Stimulated activated CD8-positive, alpha-beta memory T cell treated with anti-CD3 and anti-CD28 coated beads, Interleukin-7, amount 100 ng/mL, for 1 hour (primary cell): ENCODE measurements around the gene PEX14.

Experiments used
- DNase-seq, 2 donors: peaks; one replicate each; pipeline ENCODE4 v3.0.0-alpha.2; 2020; ENCODE audit warnings: low read depth in 2 of 2

The PEX14 gene

DNA sequence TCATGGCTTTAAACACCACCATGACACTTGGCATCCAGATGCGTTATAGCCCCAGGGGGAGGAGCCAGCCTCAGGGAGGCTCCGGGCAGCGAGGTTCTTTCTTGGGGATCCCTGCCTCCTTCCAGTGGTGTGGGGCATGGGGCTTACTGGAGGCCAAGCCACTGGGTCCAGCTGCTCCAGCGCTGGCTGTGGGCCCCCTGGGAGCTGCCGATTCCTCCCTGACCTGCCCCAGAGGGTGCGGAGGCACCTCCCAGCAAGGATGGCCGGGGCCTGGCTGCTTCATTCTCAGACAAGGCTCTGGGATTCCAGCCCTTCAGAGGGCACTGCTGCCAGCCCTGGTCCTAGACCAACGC, 159.3 kb downstream of the PEX14 start:
- no peak for DNase-seq

DNA sequence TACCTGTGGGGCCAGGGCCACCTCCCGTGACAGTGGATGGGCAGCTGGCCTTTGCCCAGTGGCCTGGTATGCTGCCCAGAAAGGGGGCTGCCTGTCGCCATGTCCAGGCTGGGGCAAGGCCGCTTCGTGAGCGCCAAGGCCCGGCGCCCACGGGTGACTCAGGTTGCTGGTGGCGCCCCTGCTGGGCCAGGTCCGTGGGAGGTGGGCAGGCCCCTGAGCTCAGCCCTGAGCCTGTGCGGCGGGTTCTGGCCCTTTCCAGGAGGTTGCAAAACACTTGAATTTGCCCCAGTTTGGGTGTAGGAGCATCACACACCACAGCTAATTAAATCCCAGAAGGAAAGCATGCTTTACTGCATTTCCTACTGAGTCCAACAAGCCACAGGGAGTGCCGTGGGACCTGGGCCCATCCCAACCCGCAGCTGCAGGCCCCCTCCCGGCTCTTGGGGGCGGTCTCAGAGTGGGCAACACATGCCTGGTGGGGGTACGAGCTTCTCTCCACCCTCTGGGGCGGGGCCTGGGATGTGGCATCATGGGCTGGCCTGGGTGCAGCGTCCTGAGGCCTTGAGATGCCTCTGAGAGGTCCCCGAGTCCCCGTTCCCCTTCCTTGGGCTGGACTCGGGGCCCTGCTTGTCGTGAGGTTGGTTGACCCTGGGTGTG, 159.8 kb downstream of the PEX14 start:
- DNase-seq: no peak

DNA sequence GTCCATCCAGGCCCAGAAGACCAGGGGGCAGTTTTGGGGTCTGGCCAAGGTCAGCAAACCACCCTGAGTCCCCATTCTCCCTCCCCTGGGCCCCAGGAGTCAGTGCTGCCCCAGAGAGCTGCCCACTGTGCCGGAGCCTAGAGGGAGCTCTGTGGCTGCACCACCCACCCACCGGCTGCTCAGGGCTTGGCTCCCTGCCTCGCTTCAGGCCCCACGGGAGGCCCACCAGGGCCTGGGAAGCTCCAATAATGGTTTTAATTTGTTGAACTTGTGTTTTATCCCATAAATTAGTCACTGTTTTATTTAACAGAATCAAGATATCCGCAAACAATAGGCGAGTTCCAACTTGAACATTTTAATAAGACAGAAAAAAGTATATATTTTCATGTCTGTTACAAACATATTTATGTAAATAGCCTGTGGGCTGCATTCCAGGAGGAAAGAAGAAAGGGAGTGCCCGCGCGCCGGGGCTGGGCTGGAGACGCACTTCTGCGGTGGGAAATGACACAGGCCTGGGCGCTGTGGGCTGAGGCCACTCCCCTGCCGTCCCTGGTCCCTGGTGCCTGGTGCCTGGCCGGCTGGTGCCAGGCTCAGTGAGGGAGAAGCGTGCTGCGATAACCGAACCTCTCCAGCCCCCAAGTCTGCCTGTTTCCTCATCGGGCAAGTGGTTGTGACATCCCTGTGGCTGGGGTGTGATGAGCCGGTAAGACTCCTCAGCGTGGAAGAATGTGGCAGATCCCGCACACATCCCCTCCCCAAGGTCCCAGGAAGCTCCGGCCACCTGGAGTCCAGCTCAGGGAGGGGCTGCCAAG, 160.5 kb downstream of the PEX14 start:
- no peak for DNase-seq

DNA sequence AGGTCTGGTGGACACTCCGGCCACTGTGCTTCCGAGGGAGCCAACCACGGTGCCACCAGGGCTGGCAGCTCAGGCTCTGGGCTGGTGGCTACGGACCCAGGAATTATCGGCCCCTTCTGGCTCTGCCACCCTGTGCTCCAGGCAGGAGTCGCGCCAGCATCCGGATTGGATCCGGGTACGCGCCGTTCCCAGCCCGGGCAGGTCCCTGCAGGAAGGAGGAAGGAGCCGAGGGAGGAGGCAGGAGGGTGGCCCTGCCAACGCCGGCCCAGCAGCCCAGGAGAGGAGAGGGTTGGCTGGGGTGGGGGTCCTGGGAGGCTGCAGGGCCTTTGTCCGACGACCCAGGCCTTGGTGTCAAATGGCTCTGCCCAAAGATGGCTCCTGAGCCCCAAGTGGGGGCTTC, 161.2 kb downstream of the PEX14 start:
- DNase-seq: no peak

DNA sequence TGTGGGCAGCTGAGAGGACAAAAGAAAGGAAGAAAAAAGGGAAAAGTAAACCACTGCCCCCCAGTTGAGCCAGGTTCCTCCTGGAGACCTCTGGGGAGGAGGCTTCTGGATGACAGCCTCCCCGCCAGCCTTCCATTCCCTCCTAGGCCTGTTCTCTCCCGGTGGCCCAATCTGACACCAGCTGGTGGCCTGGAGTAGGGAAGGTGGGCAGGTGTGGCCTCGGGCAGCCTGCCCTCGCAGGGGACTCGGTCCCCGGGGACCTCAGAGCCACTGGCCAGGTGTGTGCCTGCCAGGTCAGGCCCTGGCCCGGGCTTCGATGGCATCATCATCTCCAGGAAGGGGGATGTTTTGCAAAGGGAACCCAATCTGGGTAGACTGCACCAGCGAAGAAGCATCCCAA, 162.7 kb downstream of the PEX14 start:
- DNase-seq: no peak

DNA sequence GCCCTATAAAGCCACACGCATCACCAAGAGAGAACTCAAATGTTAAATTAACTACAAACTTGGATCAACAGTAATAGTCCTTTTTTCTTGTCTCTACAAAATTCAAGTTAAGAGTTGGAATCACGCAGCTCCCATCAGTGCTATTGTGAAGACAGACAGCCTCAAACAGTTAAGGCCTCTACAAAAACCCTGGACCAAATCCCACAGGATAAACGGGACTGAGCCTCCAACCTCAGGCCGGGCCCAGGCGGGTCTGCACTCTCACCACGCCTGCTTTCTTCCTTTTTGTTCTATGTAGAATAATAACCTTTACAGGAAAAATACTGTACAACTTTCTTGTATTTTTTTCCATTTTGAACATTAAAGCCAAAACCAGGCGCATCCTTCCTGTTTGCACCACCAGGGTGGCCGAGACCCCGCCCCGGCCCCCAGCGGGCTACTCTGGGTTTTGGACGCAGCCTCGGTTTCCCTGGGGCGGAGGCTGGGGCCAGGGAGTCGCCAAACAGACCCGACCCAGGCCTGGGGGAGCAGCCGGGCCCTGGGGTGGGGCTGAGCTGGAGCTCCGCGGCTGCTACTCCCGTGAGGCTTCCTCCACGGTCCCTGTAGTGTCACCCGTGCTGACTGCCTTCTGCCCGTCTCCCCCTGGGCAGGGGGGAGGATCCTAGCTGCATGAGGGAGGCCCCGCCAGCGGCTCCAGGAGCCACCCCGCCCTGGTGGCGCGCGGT, 163.2 kb downstream of the PEX14 start:
- DNase-seq: no peak

DNA sequence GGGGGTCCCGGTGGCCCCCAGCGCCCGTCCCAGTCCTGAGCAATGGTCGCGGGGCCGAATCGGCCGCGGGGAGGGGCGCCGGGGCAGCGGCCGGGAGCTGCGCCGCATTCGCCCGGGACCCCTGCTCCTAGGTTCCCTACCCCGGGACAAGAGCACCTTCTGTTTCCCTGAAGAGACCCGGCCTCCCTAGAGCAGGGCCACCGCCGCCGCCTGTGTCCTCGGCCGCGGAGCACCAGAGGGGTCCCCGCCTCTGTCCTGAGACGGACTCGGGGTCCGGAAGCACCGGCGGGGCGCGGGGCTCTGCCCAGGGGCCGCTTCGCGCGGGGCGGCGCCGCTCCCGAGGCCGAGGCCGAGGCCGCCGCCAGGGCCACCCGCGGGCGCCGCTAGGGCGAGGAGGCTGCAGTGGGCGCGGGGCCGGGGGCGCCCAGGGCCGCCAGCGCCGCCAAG, 163.8 kb downstream of the PEX14 start:
- DNase-seq: no peak

DNA sequence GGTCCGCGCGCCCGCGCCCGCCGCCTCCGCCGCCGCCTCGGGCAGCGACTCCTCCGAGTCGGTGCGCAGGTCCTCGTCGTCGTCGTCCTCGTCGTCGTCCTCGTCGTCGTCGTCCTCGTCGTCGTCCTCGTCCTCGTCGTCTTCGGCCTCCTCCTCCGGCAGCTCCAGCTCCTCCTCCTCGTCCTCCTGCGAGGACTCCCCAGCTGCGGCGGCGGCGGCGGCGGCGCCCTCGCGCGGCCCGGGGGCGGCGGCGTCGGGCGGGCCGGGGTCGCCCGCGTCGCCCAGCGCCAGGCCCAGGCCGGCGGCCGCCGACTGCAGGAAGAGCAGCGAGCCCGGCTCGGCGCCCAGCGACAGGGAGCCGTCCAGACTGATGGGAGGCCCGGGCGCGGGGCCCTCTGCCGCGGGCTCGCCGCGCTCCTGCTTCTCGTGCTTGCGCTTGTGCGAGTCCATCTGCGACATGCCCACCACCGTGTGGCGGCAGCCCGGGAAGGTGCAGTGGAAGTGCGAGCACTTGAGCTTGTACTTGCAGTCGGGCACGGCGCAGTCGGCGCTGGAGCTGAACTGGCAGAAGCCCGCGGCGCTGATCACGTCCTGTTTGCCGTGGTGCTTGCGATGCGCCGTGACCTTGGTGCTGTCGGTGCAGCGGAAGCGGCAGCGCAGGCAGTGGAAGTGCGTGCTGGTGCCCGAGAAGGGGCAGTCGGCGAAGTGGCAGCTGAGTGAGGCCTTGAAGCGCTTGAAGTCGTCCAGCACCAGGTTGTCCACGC, 164.4 kb downstream of the PEX14 start:
- no peak for DNase-seq

DNA sequence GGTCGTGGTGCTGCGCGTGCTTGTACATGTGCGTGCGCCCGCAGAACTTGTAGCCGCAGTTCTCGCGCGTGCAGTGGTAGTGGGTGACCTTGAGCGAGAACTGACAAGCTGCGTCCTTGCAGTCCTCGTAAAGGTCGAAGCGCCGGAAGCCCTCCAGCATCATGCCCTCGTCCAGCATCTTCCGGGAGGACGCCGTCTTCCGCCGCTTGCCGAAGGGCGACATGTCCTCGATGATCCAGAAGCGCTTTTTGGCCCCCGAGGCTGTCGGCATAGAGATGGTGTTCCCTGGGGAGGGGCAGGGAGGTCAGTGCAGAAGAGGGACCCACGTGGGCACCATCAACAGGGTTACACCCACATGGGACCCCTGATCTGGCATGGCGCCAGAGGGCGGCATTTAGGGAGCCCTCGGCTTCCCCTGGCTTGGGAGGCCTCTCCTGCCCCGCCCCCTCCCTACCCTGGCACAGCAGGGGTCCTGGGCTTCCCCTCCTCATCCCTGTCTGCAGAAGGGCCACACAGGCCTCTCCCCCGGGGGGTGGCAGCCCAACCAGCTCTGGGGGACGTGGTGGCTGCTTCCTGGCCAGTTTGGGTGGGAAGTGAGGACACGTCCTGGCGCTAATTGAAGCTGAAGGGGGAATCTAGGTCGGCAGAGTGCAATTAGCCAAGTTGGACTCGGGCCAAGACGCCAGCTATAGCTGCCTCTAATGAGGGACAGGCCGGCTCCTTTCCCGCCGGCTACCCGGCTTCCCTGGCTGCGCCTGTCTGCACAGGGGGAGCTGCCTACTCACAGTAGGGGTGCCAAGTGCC, 165.2 kb downstream of the PEX14 start:
- no peak for DNase-seq

DNA sequence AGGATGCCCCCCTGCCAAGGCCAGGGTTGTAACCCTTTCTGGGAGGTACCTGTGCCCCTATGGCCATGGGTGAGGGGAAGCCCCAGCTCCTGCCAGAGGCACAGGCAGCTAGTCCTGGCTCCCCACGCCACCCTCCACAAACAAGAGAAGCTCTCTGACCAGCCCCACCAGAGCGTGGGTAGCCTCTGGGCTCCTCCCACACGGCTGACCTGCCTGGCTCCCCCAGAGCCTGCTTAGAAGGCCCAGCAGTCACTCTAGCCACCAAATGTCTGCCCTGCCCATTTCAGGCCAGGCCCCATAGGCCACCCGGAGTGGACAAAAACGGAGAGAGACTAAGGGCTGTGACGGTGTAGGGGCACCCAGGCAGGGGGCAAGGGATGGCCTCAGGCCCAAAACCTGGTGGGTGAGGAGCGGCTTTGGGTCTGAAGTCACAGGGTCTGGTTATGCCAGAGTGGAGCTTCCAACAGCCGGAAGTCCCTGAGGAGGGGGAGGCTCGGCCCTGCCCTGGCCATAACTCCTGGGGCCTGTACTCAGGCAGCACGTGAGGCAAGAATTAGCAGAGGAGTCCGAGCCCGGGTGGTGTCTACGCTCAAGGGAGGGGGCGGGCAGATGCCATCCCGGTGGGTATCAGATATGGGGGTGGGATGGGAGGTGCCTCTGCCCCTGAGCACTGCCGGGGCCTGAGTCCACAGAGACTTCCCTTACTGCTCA, 166.2 kb downstream of the PEX14 start:
- no peak for DNase-seq

DNA sequence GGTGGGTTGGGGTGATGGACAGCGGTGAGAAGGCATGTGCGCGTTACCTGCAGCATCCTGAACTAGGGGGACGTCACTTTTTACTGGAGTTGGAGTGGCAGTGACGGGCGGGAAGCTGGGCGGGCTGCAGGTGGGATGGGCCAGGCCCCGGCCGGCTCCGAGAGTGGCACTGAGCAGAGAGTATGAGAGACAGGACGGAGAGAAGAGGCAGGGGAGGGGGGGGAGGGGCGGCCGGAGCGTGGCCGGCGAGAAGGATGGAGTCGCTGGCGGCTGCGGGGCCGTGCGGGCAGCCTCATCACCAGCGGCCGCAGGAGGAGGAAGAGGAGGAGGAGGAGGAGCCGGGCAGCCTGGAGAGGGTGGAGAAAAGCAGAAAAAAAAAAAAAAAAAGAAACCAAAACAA, 167.2 kb downstream of the PEX14 start:
- DNase-seq: no peak

DNA sequence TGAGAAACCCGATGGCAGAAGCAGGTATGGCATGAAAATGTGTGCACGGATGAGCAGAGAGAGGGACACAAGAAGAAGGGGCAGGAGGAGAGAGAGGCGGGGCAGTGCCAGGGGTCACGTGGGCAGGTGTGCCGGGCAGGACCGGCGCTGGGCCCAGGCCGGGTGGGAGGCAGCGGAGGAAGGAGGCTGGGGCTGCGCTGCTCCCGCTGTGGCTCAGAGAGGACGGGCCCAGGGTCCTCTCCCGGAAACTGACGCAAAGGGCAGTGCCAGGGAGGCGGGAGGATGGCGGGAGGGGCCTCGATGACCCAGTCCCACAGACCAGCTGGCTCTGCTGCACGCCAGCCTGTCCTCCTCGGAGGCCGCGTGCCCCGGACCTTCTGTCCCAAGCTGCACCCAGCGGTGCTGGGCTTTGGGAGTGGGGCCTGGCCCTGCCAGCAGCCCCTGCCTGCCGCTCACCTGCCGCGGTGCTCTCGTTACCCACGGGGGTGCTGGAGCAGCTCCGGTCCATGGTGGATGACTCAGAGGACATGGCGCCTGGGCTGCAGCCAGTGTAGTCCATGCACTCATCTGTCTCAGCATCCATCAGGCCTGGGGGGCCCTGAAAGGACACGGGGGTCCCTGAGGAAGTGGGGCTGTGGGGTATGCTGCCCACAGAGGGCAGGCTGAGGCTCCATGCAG, 167.8 kb downstream of the PEX14 start:
- no peak for DNase-seq

DNA sequence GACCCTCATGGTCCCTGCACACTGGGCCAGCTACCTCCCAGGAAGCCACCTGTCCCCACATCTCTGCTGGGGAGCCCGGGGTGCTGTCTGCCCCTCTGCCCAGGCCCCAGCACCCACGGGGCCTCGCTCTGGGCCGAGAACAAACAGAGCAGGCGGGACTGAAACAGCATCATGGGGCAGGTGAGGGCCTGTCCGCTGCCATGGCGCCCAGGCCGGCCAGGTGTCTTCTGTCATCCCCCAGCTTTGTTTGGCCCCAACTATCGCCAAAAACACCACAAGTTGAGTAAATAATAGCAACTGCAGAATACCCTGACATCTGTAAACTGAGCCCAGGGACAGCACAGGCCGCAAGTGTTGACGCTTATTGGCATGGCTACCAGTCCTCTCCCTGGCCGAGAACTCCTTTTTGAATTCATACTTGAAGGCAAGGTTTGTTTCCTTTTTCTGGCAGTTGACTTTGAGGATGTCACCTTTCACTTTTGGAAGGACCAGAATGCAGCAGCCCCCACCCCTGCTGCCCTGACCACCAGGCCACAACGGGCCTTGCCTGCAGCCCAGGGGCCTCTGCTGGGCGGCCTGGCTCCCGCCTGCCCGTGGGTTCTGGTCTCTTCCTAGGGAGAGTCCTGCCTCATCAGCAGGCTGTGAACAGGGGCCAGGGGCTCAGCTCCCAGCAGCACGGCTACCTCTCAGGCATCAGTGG, 169.0 kb downstream of the PEX14 start:
- DNase-seq: no peak

DNA sequence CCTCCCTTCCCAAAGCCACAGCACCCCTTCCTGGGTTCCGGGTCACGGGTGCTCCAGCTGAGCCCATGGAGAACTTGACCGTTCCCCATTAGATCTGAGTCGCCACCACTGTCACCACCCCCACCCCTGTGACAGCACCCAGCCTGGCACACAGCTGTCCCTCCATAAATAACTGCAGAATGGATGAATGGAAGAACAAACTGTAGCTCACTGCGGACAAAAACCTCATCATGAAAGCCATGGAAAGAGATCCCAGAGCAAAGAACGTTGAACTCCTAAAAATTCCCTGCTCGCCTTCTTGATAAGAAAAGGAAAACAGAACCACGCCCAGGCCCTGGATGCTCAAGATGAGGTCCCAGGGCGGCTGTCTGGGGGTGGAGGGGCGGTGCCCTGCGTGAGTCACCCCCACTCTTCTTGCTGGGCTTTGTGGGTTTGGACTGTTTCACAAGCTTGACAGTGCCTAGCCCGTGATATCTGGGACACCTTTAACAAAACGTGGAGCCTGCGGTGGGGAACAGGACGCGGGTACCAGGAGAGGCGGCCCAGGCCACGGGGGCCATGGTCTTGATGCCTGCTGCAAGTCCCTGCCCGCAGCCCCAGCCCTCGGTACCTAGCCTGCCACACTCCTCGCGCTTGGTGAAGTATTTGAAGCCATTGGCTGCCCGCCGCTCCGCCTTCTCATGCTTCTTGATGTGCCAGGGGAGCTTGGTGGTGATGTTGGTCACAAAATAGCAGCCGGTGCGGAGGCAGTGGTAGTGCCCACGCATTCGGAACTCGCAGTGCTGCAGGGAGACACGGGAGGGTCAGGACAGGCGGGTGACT, 169.8 kb downstream of the PEX14 start:
- DNase-seq: no peak

DNA sequence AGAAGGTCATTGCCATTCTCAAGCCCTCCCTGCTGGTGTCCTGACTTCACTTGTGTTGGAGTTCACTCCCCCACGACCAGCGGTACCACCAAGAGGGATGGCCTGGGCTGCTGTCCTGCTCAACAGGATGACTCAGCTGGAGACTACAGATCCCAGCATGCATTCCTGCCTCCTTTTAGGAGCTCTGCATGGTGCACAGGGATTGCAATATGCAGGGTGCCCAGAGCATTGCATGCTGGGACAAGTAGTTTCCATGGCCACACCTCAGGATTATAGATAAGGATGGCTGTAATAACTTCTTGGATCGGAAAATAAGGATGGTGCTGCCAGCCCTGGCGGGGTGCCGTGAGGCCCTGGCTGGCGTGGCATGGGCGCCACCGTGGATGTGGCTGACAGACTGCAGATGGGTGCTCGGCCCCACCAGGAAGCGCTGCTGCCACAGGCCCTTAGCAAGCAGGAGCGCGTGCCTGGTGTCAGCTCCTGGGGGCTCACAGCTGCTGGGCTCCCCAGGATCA, 171.7 kb downstream of the PEX14 start:
- DNase-seq: no peak

DNA sequence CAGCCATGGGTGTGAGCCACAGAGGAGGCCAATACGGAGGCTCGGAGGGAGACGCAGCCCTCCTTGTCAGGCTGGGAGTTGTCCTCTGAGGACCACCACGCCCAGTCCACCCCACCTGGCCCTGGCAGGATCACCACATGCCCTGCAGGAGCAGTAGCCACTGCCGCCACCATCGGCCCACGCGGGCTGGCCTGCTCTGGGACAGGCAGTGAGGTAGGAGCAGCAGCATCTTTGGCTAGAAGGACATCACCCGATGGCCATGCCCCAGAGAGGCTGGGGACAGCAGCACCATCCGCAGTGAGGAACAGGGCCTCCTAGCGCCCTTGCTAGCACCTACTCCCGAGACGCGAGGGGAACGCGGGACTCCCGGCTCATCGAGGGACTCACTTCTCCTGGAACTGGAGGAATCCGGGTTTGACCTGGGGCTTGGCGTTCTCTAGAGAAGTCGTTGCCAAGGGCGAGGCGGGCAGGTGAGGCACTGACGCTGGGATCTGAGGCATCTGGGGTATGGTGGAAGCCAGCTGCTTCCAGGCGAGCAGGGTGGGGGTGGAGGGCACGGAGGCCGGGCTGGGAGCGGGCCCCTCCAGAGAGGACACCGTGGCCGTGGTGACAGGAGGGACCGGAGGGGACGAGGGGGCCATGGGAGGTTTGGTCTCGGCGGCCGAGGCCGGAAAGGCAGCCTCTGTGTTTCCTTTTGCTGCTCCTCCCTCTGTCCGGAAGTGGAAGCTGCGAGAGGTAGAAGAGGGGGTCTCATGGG, 172.8 kb downstream of the PEX14 start:
- no peak for DNase-seq

DNA sequence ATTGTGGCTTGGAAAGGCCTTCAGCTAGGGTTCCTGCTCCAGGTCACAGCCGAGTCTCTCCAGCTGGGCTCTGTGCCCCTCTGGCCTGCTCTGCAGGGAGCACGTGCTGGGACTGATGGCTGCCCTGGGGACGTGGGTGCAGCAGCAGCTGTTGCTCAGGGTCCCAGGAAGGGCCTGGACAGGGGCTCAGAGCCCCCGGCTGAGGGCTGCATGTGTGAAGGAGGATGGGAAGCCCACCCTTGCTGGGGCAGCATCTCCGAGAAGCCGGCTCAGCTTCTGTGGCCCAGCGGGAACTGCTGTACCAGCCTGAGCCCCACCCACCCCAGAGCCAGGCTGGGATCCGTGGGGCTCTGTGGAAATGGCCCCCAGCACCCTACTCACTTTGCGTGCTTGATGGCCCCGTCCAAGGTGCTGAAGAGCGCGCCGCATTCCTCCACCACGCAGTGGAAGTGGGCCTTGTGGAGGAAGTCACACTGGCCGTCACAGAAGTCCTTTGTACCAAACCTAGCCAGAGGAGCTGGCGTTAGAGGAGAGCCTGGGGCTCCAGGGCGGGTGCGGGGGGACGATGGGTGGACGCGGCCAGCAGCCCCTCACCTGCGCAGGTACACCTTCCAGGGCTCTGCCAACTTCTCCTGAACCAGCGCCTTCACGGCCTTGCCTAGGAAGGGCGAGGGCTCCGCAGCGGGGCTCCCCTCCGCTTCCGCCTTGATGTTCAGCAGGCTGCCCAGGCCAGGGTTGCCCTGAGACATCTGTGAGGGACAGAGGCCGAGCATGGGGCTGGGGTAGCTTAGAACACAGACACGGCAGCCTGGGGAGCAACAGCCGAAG, 174.2 kb downstream of the PEX14 start:
- no peak for DNase-seq
